Skin epidermis (tissue), 12 donors: ENCODE data around the gene MPZL3.

Experiments used
- H3K27ac ChIP-seq, 21 experiments: fragments of 200-600 bp; sonication (generic) in 11 of 21; one replicate each; pipeline ENCODE4 v1.5.0; 2020; ENCODE audit warnings: mild to moderate bottlenecking in 3 of 21, inconsistent platforms in 2 of 21, moderate library complexity in 2 of 21
- H3K4me3 ChIP-seq, 7 experiments: fragments of 200-600 bp; sonication (generic) in 2 of 7; one replicate each; pipeline ENCODE4 v1.5.0; 2020; ENCODE audit warnings: inconsistent platforms in 2 of 7, mild to moderate bottlenecking in 2 of 7, moderate library complexity in 1 of 7

Gene MPZL3, protein sequence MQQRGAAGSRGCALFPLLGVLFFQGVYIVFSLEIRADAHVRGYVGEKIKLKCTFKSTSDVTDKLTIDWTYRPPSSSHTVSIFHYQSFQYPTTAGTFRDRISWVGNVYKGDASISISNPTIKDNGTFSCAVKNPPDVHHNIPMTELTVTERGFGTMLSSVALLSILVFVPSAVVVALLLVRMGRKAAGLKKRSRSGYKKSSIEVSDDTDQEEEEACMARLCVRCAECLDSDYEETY

GRCh38 chr11:118251858-118252652 is at the start of gene MPZL3:
MPZL3 (minus strand) TSS chr11:118252365; CDS start chr11:118252294, 71 bp downstream.
- Histone ChIP-seq H3K27ac (peak within 1 kb of the TSS in 20 of 21 experiments; percentile 84 to 97 (median 90)), H3K4me3 (peak within 1 kb of the TSS; percentile 52 to 76 (median 62))

DNA sequence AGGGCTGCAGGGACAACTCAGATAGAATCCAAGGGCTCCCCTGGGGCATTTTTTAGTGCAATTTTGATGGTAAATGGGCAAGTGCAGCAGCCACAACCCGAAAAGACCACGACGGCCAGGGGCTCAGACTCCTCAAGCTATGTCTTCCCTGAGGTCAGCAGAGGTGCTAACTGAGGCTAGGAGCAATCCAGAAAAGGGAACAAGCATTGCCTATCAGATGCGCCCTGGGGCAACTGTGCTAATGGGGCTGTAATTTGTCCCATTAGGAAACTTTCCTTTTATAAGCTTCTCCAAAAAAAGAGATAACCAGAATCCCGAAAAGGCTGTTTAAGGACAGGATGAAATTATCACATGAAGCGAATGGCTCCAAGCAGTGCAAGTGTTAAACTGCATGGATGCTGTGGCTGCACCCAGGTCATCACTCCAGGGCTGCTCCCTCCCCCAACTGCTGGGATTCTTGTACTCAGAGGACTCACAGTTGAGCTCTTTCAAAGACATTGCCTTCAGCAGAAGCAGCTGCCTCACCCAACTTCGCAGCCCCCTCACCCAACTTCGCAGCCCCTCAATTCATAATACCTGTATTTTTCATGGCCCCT is 49.5 kb upstream of the MPZL3 start:
- no peak overlapping the region for H3K27ac ChIP-seq
- no peak overlapping the region for H3K4me3 ChIP-seq

DNA sequence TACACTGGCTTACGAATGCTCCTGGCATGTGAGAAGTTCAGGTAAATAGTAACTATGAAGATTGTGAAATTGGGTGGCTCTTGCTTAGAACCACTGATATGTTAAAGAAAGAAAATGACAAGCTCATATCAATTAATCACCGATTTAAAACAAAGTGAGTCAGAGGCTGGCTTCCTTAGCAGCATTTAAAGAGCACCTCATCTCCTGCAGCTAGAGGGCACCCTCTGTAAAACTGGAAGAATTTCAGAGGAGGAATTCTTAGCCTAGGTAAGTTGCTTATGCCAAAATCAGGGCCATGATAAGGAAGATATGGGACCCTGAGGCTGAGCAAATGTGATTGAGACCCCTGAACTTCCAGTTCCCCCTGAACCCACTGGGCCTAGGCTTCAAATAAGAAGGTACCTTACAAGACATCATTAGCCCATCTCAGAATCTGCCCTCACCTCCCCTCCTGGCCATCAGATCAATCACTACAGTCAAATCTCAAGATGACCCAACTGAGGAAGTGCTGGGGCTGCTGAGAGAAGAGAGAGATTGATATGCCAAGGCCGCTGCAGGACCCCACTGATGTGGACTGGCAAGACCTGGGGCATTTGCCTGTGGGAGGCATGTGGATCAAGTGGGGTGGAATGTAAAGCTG is 43.8 kb upstream of the MPZL3 start:
- Histone ChIP-seq H3K27ac (no peak overlapping the region), H3K4me3 (no peak overlapping the region)

DNA sequence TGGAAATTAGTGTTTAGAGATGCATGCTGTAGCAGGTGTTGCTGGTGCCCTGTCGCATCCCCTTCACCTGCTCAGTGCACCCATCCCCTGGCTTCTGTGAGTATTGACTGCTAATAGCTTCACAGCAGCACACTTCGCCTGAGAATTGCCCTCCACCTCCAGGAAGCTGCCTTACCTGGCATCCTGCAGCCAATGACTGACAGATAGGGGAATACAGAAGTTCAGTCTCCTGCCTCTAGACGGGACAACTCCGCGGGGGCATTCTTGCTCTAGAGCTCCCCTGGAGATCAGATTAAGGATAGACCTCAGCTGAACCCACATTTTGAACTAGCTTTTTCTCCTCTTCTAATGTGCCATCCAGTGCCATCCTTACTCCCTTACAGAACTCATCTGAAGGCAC is 43.0 kb upstream of the MPZL3 start:
- H3K4me3 ChIP-seq = no peak overlapping the region
- H3K27ac ChIP-seq = no peak overlapping the region

- H3K4me3 ChIP-seq = no peak overlapping the region
These were observed 41.9 kb upstream of the MPZL3 start for GRCh38 chr11:118294053-118294452.

DNA sequence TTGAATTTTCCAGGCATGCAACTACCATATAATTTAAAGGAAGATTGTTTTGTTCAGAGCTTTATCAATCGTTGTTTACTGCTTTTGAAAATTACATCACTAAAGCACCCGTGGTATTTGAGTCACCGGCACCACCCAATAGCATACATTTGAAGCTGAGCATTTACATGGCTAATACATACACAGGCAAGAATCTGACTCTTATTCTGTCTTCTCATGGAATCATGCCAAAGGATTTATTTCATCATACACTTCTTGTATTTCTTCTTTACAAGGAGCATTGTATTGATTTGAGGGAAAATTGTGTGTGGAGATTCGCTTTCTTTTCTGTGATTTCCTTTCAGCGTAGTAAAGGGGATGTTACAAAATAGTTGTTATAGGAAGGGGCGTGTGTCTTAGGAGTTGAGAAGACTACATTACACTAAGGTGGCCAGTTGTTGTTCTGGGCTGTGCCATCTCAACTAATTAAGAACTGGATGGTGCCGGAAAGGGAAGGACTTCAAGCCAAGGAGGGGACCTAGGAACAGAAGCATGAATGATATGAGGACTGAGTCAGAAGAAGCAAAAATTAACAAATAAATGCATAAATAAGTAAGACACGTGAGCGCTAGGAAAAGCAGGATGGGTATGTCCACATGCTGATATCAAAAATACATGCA is 39.4 kb upstream of the MPZL3 start:
- H3K27ac ChIP-seq = peak overlapping the region in 5 of 21 experiments; percentile 7 to 48 (median 32)
- no peak overlapping the region for H3K4me3 ChIP-seq

More at GRCh38 chr11:118294053-118294452, 41.9 kb upstream of the MPZL3 start:
- no peak overlapping the region for H3K27ac ChIP-seq

- Histone ChIP-seq H3K27ac (peak overlapping the region in 3 of 21 experiments; percentile 9 to 48 (median 28)), H3K4me3 (no peak overlapping the region)
These were observed 38.8 kb upstream of the MPZL3 start for GRCh38 chr11:118290923-118291322.

- no peak overlapping the region for H3K4me3 ChIP-seq
- no peak overlapping the region for H3K27ac ChIP-seq
These were observed 37.2 kb upstream of the MPZL3 start for GRCh38 chr11:118289401-118289800.

DNA sequence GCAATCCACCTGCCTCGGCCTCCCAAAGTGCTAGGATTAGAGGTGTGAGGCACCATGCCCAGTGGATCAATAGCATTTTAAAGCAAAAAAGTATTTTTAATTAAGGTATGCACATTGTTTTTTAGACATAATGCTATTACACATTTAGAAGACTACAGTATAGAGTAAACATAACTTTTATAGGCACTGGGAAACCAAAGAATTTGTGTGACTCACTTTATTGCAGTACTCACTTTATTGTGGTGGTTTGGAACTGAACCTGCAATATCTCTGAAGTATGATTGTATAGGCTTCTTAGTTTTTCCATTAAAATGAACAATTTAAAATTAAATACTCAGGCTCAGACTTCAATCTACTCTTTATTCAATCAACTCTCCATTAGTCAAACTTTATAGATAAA is 34.8 kb upstream of the MPZL3 start:
- Histone ChIP-seq H3K4me3 (no peak overlapping the region), H3K27ac (no peak overlapping the region)

DNA sequence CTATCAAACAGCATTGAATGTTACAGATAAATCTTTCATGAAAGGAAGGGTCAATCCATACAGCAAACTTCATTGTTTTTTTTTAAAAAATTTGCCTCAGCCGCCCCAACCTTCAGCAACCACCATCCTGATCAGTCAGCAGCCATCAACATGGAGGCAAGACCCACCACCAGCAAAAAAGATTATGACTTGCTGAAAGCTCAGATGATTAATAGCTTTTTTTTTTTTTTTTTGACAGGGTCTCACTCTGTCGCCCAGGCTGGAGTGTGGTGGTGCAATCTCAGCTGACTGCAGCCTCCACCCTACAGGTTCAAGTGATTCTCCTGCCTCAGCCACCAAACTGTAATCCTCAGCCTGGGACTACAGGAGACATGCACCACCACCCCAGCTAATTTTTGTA is 34.4 kb upstream of the MPZL3 start:
- H3K27ac ChIP-seq = no peak overlapping the region
- H3K4me3 ChIP-seq = no peak overlapping the region

- no peak overlapping the region for H3K4me3 ChIP-seq
- H3K27ac ChIP-seq = peak overlapping the region in 1 of 21 experiments; percentile 35
These were observed 31.7 kb upstream of the MPZL3 start for GRCh38 chr11:118283756-118284350.

- H3K27ac ChIP-seq = no peak overlapping the region
- H3K4me3 ChIP-seq = no peak overlapping the region
These were observed 31.0 kb upstream of the MPZL3 start for GRCh38 chr11:118283037-118283636.

DNA sequence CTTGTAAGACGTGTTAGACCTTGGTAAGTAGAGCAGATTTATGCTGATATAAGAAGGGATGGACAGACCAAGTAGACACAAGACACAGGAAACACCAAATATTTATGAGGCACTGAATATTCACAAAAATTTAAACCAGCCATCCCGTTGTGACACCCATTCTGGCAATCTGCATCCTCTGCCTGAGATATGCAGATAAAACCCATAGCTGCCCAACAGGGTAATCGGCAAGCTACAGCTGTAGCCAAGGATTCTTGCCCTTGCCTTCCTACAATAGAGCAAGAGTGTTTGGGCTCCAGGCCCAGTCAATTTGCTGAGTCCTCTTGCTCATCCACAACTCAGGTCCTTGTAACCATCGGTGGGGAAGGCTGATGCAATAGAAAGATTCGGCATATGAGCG is 30.4 kb upstream of the MPZL3 start:
- Histone ChIP-seq H3K27ac (no peak overlapping the region), H3K4me3 (no peak overlapping the region)

DNA sequence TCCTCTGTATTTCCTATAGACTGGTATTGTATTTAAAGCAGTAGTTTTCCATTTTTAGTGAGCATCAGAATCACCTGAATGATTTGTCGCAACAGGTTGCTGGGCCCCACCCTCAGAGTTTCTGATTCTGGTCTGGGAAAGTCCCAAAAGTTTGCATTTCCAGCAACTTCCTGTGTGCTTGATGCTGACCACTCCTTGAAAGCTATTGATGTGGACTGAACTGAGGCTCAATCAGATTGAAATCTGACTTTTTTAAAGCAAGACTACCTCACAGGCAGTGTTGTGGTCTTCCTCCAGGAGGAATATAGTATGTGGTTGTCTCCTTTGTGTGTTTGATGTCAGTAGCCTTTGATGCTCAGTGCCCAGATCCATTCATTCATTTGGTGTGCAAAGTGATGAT is 29.1 kb upstream of the MPZL3 start:
- Histone ChIP-seq H3K27ac (peak overlapping the region in 1 of 21 experiments; percentile 11), H3K4me3 (no peak overlapping the region)

DNA sequence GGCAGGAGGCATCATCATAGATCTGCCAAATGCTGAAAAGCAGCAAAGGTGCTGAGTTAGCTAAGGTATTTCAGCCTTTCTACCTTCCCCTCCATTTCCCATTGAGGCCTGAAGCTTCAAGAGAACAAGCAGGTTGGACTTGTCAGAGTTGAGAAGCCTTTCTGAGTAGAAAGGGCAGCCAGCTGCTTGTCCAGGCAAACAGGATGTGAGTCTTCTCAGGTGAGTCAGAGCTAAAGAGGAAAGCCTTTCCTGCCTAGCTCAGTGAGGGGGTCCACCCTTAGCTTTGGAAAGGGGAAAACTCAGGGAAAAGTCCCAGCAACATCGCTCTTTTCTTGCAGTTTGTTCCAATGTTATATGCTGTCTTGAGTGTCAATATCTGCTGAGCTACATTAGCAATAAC is 25.1 kb upstream of the MPZL3 start:
- Histone ChIP-seq H3K4me3 (no peak overlapping the region), H3K27ac (peak overlapping the region in 19 of 21 experiments; percentile 14 to 84 (median 71))

- Histone ChIP-seq H3K4me3 (no peak overlapping the region), H3K27ac (peak overlapping the region in 19 of 21 experiments; percentile 34 to 84 (median 72))
These were observed 24.3 kb upstream of the MPZL3 start for GRCh38 chr11:118276422-118276821.

GRCh38 chr11:118275176-118275575 is 23.0 kb upstream of the MPZL3 start:
- Histone ChIP-seq H3K27ac (peak overlapping the region in 18 of 21 experiments; percentile 40 to 84 (median 74)), H3K4me3 (no peak overlapping the region)

DNA sequence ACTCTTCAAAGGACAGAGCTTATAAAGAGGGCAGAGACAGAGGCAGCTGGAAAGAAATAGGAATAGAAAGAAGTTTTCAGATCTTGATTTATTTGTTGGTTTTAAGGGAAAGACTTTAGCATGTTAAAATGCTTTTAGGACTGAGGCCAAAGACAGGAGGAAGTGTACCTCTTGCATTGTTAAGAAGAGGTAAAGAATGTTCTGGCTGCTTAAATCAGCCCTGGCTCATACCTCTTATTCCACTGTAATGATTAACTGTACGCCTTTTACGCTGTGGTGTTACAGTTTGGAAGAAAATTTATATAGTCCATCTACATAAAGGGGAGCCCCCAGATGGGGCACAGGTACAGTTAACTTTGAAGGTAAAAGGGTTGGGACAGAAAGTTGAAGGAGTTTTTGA is 22.0 kb upstream of the MPZL3 start:
- no peak overlapping the region for H3K4me3 ChIP-seq
- peak overlapping the region in 6 of 21 experiments; percentile 17 to 80 (median 48) for H3K27ac ChIP-seq

- no peak overlapping the region for H3K4me3 ChIP-seq
These were observed 19.8 kb upstream of the MPZL3 start for GRCh38 chr11:118272001-118272400.

More at GRCh38 chr11:118272001-118272400, 19.8 kb upstream of the MPZL3 start:
- no peak overlapping the region for H3K27ac ChIP-seq
